Fibroblast of the aortic adventitia (primary cell): ENCODE measurements around the gene PRMT7. TPM values are rescaled to one million over a fixed set of nuclear protein-coding genes. Genes with fewer than 3 reads are reported as not detected.

Source experiments
- DNase-seq: peaks from one replicate; pipeline ENCODE4 v3.0.0-alpha.2; 2010; ENCODE audit warnings: low read depth
- H3K4me3 ChIP-seq: 2 replicates; pipeline ENCODE4 v1.5.1; 2011; ENCODE audit warnings: low read depth, mild to moderate bottlenecking, control low read depth, low read length, moderate library complexity
- CTCF ChIP-seq: IDR thresholded peaks from 2 replicates; pipeline ENCODE4 v1.5.1; 2011; ENCODE audit warnings: mild to moderate bottlenecking, low read length, control low read depth, inconsistent platforms; ENCODE audit not compliant: insufficient read depth
- total RNA-seq: library from RNA; depleted of rRNA; stranded (reverse); fragments of >200 nt; gene quantifications from 2 replicates; pipeline ENCODE4 v1.2.3, GENCODE V29; 2012; ENCODE audit warnings: low replicate concordance

PRMT7 gene
- total RNA-seq, 1 donor, result 42.1 TPM

DNA sequence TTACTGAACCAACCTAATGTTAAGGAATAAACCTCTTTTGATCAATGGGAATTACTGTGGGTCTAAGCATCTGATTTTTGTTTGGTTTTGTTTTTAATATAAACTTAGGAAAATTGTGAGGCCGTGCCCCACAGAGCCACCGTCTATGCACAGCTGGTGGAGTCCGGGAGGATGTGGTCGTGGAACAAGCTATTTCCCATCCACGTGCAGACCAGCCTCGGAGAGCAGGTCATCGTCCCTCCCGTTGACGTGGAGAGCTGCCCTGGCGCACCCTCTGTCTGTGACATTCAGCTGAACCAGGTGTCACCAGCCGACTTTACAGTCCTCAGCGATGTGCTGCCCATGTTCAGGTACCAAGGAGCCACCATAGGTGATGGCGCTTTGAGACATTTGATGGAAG, 28.4 kb downstream of the PRMT7 start:
- no peak overlapping the region for H3K4me3 ChIP-seq
- DNase-seq, result no peak
- no peak for TF ChIP-seq CTCF

DNA sequence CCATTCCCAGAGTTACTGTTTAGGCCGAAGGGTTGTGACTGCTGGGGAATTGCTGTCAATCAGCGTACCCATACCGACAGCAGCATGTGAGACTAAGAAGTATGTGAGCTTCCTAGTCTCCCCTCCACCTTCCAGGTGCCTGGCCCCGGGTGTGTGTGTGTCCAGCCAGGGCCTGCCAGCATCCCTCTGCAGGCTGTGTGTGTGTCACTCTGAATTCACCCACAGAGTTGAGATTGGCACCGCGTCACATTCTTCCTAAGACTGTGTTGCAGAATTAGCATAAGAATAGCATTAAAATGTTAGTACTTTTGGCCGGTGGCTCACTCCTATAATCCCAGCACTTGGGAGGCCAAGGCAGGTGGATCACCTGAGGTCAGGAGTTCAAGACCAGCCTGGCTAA, 31.8 kb downstream of the PRMT7 start:
- TF ChIP-seq CTCF, result no peak
- no peak for DNase-seq
- no peak overlapping the region for H3K4me3 ChIP-seq

- DNase-seq, result no peak
- H3K4me3 ChIP-seq, result no peak overlapping the region
- no peak for TF ChIP-seq CTCF
Observed at GRCh38 chr16:68343137-68343536, 32.3 kb downstream of the PRMT7 start.

- TF ChIP-seq CTCF, result no peak
- H3K4me3 ChIP-seq, result no peak overlapping the region
- no peak for DNase-seq
Observed at GRCh38 chr16:68344252-68344651, 33.4 kb downstream of the PRMT7 start.

DNA sequence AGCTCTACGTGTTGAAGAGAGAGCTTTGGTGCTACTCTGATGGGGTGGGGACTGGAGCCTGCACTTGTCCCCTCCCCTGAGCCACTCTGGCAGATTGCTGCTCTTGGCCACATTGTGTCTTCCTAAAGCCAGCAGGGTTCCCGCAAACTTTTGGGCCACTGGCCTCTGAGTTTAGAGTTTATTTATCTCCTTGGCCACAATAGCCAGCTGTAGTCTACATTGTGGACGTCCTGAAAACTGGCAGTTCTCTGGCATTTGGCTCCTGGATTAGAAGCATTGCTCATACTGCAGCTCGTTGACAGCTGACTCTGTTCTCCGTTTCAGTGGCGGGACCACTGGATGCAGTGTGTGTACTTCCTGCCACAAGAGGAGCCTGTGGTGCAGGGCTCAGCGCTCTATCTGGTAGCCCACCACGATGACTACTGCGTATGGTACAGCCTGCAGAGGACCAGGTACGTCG, 34.6 kb downstream of the PRMT7 start:
- no peak for TF ChIP-seq CTCF
- H3K4me3 ChIP-seq, result no peak overlapping the region
- peak; percentile 40 for DNase-seq

DNA sequence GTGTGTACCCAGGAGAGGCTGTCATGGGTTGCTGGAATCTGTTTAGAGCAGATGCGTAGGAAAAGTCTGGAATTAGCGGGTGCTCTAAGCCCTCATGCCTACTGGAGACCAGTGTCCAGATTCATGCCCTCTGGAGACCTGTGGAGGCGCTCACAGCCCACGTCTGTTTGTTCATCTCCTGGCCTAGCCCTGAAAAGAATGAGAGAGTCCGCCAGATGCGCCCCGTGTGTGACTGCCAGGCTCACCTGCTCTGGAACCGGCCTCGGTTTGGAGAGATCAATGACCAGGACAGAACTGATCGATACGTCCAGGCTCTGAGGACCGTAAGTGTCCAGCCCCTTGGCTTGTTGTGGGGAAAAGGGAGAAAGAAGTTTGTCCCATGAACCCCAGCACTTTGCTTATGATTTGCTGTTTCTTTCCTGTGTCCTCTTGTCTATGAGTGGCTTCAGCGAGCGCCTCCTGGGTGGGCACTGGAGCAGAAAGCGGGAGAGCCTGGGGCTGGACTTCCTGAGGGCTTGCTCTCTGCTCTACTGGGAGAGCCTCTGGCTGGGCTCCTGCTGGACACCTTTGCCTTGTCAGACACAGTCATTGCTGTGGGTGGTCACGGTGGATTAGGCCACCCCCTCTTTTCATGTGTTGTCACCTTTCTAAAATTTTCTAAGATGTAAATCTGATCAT, 35.3 kb downstream of the PRMT7 start:
- no peak for DNase-seq
- no peak for TF ChIP-seq CTCF
- no peak overlapping the region for H3K4me3 ChIP-seq

DNA sequence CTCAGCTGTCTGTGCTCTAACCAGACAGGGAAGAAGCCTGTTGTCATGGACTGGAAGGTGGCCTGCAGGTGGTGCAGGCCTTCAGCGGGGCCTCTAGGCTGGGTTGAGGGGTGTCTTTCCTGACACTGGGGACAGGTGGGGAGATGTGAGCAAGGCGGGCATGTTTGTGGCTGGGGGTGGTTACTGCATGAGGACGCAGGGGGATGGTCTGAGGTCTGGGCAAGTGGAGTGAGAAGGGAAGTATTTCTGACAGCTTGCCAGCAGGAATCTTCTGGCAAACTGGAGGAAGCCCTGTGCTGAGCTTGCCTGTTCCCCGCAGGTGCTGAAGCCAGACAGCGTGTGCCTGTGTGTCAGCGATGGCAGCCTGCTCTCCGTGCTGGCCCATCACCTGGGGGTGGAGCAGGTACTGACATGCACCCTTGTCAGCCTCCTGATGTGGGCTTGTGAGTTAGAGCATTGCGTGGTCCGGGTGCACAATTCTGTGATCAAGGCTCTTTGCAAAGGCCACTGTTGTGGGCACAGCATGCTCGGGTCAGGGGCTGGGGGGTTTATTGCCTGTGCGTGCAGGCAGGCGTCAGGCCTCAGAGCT, 36.2 kb downstream of the PRMT7 start:
- TF ChIP-seq CTCF, result no peak
- H3K4me3 ChIP-seq, result no peak overlapping the region
- no peak for DNase-seq
